ENCODE data around the gene TNNI3K. TPM values are rescaled to one million over a fixed set of nuclear protein-coding genes. Genes with fewer than 3 reads are reported as not detected.

Gene TNNI3K
- total RNA-seq, 1 donor from 2014 or later = not detected

DNA sequence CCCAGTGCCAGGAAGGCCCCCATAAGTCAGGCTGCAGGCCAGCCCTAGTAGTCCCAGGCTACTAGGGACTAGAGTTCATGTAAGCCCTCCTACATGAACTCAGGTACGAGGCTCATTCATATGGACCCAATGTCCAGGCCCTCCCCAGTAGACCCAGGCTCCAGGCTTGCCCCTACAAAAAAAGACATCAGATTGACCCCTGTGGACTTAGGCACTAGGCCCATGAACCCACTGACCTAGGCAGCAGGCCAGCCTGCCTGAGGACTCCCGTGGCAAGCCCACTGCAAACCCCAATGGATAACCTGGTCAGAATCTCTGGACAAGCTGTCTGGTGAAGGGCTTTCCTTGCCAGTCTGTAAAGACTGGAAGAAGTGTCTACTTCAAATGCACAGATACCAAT is 51.2 kb downstream of the TNNI3K start:
- intact Hi-C loops (cut with micrococcal nuclease) = no loop called here

DNA sequence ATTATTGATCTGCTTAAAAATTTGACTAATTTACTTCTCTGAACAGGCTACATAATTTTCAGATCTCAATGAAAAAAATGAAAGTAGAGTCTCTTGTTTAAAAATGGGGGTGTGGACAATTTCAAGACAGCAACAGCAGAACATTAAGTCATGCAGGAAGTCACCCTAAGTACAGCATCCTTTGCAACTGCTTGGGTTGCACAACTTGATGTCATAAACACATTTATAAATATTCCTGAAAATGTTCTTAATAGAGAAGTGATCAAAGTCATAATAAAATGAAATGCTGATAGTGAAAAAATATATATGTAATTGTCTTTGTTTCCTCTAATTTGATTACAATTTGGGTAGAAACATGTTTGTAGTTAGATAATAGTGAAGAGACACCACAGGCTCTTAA is 79.3 kb downstream of the TNNI3K start:
- intact Hi-C loops (cut with micrococcal nuclease) = no loop called here

DNA sequence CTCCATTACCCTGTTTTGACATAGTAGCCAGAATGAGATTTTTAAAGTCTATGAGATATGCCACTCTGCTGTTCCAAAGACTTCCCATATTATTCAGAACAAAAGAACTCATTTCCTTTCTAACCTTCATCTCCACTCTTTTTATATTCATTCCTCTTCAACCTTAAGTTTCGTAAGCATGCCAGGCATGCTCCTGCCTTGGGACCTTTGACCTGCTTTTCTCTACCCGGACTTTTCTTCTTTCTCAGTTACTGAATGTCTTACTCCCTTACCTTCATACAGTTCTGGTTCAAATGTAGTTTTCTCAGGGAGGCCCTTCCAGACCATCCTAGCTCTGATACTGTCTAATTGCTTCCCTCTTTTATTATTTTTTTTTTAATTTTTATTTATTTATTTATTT is 81.1 kb downstream of the TNNI3K start:
- intact Hi-C loops (cut with micrococcal nuclease) = no loop called here

DNA sequence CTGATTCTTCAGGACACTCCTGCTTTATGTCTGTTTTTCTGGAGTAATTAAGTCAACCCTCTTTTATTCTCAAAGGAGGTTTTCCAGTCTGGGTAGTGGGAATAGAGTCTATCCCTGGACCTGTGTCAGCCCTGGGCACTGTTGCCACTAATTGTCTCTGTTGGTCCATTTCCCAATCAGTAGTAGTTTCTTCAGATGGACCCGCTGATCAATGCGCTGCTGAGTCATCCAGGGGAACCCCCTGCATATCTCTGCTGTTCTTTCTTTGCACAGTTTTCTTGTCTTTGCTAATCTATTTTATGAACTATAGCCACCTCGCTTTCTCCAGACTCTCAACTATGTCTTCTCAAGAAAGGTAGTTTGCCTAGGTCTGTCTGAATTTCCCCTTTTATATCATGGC is 82.5 kb downstream of the TNNI3K start:
- intact Hi-C loops (cut with micrococcal nuclease) = no loop called here

DNA sequence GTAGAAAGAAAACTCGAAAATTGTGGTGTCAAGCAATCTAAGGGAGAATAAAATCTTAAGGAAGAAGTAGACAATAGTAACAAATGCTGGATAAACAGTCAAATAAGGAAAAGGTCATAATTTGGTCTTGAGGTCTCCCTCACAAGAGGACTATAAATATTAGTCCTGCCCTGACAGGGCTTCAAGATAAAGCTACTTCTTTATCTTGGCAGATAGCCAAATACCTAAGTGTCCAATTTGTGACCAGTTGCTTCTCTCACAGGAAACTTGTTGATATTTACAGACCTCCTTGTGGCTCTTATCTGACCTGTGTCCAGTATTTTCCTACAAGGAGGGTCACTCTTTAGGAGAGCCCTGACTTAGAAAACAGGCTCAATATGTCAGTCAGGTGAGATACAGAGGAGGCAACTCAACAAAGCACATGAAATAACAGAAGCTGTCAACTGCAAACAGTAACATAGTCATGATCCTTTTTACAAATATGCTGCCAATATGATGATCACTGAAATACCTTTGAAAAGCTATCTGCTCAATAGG is 88.8 kb downstream of the TNNI3K start:
- intact Hi-C loops (cut with micrococcal nuclease) = no loop called here

DNA sequence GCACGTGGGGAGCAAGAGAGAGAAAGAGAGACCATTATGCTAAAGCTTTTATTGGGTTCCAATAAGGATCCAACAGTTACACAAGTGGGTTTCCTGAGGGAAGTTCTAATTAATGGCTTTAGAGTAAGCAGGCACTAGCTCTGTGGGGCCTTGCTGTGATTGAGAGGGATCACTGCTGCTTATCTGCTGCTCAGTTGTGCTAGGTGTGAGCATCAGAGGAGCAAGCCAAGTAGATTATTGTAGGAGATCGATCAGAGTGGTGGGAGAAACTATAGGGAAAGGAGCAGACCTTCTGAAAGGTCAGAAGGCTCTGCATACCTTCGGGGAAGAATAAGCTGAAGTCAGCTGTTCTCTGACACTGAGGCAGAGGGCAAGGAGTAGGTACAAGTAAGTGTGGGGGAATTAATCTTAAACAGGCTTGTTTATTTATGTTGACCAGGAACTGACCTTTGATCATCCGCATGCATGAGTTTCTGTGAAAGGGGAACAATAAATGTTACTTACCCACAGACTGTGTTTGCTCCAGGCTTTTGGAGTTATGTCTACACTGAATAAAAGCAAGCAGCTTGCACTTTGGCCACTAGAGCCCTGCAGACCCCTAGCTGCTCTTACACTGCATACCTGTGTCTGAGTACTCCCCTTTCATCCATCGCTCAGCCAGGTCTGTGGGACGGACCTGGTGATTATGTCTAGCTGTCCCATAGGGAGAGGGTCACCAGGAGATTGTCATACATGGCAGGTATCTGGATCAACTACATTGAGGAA is 89.7 kb downstream of the TNNI3K start:
- intact Hi-C loops (cut with micrococcal nuclease) = no loop called here

DNA sequence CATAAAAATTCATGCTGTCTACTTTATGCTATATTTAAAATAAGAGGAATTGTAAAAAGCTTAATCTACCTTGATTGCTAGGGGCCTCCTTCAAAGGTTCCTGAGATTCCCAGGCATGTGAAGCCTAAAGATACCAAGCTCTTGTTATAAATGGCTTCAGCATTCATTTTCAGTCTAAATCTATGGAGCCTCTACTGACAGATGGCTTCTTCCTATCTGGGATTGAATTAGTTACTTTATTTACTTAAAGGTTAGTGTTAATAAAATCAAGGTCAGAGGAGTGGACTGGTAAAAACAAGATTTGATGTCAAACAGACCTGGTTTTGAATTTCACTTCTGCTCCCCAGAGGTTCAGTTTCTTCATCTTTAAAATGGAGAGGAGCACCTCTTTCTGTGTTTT is 93.7 kb downstream of the TNNI3K start:
- intact Hi-C loops (cut with micrococcal nuclease) = no loop called here

DNA sequence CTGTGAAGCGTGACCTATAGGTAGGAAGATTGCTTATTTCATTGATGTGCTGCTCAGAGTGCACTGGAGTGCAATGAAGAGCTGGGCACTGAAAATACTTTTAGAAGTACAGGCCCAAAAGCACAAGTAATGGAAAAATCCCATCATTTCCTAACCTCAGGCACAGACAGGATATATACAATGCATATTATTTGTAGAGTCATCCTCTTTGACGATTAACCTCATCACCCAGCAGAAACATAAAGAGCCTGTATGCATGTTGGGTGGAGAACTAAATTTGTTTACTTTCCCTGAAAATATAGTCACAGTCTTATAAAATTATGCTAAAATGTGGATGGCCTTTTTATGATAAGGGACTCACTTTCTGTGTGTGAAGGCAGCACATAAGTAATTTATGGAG is 98.1 kb downstream of the TNNI3K start:
- intact Hi-C loops (cut with micrococcal nuclease) = no loop called here

DNA sequence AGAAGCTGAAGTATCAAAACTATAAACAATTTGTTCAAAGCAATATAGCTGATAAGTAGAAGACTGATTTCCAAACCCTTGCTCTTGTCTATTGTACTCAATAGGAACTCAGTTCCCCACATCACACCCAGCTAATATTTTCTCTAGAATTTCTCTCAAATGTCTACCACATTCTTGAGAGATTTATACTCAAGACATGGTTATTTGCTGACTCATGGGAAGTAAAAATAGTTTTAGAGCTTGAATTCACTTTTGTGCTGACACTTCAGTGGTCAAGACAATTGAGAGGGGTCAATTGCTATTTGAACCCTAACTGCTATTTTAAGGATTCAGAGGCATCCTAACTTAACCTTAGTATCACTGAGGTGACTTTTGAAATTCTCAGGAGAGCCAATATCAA is 99.0 kb downstream of the TNNI3K start:
- intact Hi-C loops (cut with micrococcal nuclease) = no loop called here

DNA sequence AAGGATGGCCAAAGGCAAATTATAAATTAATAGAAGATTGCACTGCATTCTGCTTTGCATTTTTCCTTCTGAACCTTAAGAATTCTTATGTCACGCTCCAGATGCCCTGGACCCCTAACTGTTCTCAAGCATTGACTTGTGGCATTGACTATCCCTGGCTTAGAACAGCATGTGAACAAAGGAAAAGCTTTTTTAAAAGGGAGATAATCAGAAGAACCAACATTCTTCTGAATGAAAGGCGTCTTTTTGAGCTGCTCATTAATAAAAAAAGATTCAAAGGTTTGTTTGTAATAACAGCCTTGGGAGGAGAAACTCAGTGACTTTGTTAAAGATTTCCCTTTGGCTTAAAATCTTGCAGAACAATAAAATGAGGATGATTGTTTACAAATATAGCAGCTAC is 105.5 kb downstream of the TNNI3K start:
- intact Hi-C loops (cut with micrococcal nuclease) = no loop called here

DNA sequence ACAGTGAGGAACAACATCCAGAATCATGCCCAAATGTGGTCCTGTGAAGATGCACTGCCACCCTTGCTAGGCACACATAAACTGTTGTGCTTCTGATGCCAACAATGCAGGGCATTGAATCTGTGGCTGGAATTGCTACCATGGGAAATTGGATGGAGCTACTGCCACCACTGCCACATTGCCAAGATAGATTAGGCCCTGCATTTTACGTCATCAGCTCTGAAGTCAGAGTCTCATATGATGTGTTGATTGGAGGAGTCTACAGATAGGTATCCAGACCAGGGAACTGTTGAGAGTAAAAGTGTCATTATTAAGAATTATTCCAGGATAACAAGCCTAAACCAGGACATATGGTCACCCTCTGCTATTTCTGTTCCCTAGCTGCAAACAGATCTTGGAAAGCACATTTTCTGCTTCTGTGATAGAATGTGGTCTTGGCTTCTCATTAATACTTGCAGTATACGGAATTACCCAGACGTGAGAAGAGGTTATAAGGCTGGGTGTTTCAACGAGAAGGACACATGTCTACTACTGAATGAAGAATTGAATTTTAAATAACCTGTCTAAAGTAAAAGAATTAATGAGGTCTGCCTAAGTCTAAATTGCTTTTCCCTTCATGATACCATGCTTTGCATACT is 106.6 kb downstream of the TNNI3K start:
- intact Hi-C loops (cut with micrococcal nuclease) = no loop called here

DNA sequence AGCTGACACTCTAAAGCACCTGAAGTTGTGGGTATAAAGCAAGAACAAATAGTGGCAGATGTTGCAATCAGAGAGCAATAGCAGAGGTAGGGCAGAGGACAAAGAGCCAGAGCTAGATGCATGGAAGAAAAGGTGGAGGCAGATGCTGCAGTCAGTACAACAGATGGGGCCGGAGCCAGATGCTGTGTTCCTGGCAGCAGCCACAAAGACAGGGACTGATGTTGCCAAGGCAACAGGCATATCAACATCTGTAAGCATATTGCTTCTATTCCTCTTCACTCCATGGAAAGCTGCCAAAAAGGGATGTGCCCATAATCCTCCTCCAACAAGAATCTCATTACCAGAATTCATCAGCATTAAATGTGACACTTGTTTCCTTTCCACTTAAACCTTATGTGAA is 108.0 kb downstream of the TNNI3K start:
- intact Hi-C loops (cut with micrococcal nuclease) = no loop called here

DNA sequence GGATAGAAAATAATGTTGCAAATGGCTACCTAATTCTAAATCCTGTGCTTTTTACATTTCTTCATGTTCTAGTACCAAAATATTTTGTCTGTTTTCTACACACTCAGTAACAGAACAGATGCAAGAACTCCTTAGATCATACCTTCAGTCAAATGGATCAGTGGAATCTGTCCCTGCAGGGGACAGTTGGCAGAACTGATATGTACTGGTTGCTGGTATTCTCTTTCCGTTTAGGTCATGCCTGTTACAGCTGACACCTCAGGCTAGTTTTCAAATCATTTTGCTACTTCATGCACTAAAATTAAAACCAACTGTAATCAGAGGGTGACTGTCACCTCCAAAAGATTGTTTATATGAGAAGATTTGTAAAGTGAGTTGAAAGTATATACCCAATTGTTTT is 109.2 kb downstream of the TNNI3K start:
- intact Hi-C loops (cut with micrococcal nuclease) = no loop called here

DNA sequence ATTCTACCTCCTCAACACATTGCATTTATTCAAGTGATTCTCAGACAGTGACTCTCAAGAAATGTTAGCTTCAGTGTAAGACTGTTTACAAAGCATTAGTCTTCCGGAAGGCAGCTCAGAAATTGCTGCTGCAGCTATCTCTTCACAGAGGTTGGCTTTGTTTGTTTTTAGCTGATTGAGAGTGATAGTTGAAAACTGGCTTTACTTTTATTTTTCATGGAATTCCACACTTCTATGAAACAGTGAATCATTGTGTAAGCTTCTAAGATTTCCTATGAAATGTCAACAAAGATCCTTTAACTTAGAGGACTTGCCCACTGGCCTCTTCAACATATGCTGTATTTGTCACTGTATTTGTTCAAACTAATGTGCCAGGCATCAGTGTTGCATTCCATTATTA is 121.3 kb downstream of the TNNI3K start:
- intact Hi-C loops (cut with micrococcal nuclease) = no loop called here

DNA sequence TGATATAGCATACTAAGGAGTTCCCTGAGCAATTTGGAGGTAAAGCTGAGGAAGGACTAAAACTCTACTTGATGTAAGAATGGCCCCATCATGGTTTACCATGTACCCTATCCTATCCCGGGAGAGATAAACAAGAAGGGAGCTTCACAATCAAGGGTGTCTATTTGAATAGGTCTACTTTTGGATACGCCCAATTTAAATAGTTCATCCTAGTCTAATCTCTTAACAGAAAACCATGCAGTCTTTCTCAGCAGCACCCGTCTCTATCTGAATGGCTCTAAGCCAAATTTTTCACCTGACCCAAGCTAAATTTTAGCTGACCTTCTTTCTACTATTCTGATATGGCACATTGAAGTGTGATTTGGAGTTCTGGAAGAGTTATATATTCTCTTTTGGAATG is 122.0 kb downstream of the TNNI3K start:
- intact Hi-C loops (cut with micrococcal nuclease) = no loop called here

DNA sequence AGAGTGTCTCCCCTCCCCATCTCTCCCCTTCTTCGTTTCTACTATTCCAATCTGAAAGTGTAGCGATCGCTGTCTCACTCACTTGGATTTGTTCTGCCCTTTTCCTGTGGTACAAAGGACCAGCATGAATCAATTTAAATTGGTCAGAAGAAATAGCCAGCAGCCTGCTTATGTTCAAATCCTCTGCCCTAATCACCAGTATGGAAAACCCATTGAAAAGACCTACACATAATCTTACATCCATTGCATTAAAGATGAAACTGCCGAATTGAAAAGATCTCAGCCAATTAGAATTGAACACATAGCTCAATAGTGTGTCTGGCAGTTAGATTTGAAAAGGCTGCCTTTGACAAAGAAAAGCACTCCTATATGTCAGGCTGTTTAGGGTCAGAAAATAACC is 122.6 kb downstream of the TNNI3K start:
- intact Hi-C loops (cut with micrococcal nuclease) = no loop called here

DNA sequence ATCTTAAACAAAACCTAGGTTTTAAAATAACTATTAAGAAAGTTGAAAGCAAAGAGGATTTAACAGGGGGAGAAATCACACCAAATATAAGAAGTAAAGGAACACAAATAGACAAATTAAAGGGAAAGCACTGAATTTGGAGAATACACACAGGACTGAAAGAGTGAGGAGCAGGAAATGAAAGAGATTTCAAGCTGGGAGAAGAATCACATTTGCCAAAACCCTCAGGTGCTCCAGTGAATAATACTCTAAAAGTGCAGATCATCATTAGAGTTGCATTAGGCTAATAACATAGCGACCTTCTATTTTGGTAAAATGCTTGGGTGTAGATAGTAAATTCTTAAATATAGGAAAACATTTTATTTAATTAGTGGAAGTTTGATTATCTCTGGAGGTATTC is 127.5 kb downstream of the TNNI3K start:
- intact Hi-C loops (cut with micrococcal nuclease) = no loop called here

DNA sequence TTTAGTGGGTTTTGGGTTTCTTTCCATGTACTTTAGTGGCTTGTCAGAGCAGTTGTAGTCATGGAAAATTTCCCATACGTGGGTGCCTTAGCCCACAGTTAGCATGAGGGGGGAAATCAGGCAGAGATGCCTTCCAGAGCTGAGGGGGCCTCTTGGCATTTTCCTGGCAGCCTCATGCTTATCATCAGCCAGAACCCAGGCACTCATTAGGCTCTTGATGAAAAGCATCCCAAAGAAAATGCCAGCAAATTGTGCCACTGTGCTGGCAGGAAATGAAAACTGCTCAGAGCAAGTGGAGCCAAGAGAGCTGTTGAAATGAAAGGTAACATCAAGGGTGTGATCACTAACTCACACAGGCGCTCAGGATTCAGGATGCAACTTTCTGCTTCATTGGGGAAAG is 128.0 kb downstream of the TNNI3K start:
- intact Hi-C loops (cut with micrococcal nuclease) = no loop called here

DNA sequence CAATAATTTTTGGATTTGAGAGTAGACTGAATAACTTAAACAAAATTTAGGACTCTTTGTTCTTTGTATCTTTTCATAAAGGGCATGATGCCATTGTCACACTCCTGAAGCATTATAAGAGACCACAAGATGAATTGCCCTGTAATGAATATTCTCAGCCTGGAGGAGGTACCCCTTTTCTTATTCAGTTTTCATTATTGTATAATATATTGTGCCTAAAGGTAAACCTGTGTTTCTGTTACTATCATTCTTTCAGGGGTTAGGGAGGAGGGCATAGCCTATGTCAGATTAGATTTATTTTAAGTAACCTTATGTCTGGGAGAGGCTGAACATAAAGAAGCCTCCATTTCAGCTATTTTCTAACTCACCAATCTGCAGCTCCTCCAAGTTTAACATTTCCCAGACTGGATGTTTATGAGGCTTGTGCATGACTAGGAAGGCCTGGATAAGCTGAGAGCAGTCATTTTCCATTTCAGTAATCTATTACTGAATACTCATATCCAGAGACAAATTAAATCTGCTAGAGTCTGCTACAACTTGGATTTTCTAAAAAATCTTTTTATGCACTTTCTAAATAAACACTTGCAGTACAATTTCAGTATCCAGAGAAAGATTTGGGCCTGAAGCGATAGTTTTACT is 132.1 kb downstream of the TNNI3K start:
- intact Hi-C loops (cut with micrococcal nuclease) = no loop called here

DNA sequence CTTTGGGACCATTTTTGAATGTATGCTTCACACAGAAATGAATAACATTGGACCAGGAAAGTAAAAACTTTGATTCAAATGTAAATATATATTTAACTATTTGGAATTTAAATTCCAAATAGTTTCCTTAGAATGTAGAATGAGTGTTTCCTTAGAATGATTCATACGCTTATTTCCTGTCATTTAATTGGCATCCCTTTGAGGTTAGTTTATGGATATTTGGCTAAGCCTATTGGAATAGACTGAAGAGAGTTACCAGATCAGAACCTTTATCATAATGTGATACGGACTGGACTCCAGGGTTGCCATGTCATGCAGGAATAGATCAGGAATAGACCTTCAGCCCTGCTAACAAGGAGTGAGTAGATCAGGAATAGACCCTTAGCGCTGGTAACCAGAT is 133.1 kb downstream of the TNNI3K start:
- intact Hi-C loops (cut with micrococcal nuclease) = no loop called here

DNA sequence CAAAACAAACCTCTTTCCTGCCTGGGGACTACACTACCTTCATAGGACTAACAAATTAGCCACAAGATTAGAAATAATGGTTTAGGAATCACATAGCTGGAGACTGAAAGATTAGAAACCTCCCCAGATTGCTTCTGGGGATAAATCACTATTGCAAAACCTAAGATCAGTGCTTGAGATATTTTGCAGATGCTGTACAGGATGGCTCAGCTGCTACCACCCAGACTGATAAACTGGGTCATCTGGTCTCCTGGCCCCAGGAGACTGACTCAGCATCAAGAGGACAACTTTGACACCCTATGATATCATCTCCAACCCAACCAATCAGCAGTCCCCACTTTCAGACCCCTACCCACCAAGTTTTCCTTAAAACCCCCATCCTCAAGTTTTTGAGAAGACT is 140.2 kb downstream of the TNNI3K start:
- intact Hi-C loops (cut with micrococcal nuclease) = no loop called here

DNA sequence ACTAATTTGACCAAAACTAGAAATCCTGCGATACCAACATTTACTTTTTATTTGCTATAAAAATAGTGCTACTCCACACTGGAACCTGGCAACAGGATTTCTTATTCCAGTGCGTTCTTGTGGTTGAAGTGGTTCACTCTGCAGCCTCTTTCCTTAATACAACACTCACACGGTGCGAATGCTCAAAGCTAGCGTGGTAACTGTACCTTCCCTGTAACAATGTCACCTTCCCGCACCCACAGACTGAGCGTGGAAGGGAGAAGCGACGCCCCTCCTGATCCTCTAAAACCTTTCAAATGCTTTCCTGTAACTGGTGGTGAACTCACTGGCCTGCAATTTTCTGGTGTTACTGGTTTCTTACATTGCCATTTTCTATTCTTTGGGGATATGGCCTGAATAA is 145.1 kb downstream of the TNNI3K start:
- intact Hi-C loops (cut with micrococcal nuclease) = no loop called here

DNA sequence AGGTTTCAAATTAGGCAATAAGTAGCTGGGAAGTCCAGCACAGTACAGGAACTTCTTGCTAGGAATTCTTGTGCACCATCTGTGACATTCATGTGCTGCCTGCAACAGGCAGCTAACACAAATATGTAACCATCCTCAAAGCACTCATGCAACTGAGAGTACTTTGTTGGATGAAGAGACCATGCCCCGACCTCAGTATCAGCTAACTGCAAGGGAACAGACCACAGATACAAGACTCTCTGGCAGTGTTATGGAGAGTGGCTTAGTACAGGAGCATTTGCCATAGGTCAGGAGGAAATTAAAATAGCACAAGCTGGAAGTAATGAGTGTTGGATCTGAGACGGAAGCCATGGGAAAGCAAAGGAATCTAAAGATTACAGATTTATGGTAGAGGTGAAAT is 153.7 kb downstream of the TNNI3K start:
- intact Hi-C loops (cut with micrococcal nuclease) = no loop called here

All from T-helper 1 cell treated with Interleukin-12 subunit alpha and Interleukin-12 subunit beta and Interleukin-4 antibody, amounts not matched to agents 30 ng/mL and 1 ng/mL, for 36 hours (primary cell).